Glutamatergic neuron (in vitro differentiated cells): ENCODE data around the gene TRDMT1. TPM values are rescaled to one million over a fixed set of nuclear protein-coding genes. Genes with fewer than 3 reads are reported as not detected.

ENCODE experiments used
- DNase-seq: peaks from one replicate; pipeline ENCODE4 v3.0.0; 2022
- H3K27ac Mint-ChIP-seq: one replicate; pipeline ENCODE4 v1.8.0; 2020; ENCODE audit warnings: mild to moderate bottlenecking, mixed read lengths, inconsistent platforms; ENCODE audit not compliant: unreplicated experiment
- H3K27me3 Mint-ChIP-seq: one replicate; pipeline ENCODE4 v1.8.0; 2020; ENCODE audit warnings: mild to moderate bottlenecking, moderate library complexity, mixed read lengths, inconsistent platforms; ENCODE audit not compliant: unreplicated experiment
- H3K36me3 Mint-ChIP-seq: one replicate; pipeline ENCODE4 v1.8.0; 2020; ENCODE audit warnings: mild to moderate bottlenecking, mixed read lengths, inconsistent platforms; ENCODE audit not compliant: unreplicated experiment
- H3K4me1 Mint-ChIP-seq: one replicate; pipeline ENCODE4 v1.8.0; 2020; ENCODE audit warnings: mild to moderate bottlenecking, low read depth, mixed read lengths, inconsistent platforms; ENCODE audit not compliant: unreplicated experiment
- H3K4me3 Mint-ChIP-seq: one replicate; pipeline ENCODE4 v1.8.0; 2020; ENCODE audit warnings: mild to moderate bottlenecking, mixed read lengths, inconsistent platforms; ENCODE audit not compliant: unreplicated experiment
- H3K9me3 Mint-ChIP-seq: one replicate; pipeline ENCODE4 v1.8.0; 2020; ENCODE audit warnings: mild to moderate bottlenecking, moderate library complexity, mixed read lengths, inconsistent platforms; ENCODE audit not compliant: unreplicated experiment
- CTCF ChIP-seq: fragments of 200-600 bp; sonication (generic); IDR thresholded peaks from one replicate; pipeline ENCODE4 v1.5.0; 2021; ENCODE audit not compliant: partially characterized antibody, unreplicated experiment
- total RNA-seq: library from RNA; stranded (reverse); fragmentation: NEBNext Ultra II Directional; extraction: Animal tissue kit (Norgen Biotek cat#: 25700); gene quantifications from one replicate; pipeline ENCODE4 v1.2.1, GENCODE V29; 2021; ENCODE audit not compliant: unreplicated experiment

Gene TRDMT1
- total RNA-seq, 1 donor from 2014 or later, result 8.9 TPM

GRCh38 chr10:17201794-17202116, 283 bp upstream of the TRDMT1 start:
- H3K36me3 Mint-ChIP-seq, result no peaks in the 10 kb centered on the region
- peak overlapping the region; percentile 94 for H3K4me3 Mint-ChIP-seq
- H3K9me3 Mint-ChIP-seq, result peaks cover 8% of the 10 kb centered on the region
- H3K4me1 Mint-ChIP-seq, result peaks cover 12% of the 10 kb centered on the region
- no peak for TF ChIP-seq CTCF
- DNase-seq, result no peak
- H3K27me3 Mint-ChIP-seq, result peaks cover 7% of the 10 kb centered on the region
- peak overlapping the region; percentile 95 for H3K27ac Mint-ChIP-seq

- Mint-ChIP-seq H3K4me1 (peaks cover 7% of the 10 kb centered on the region), H3K27me3 (peaks cover 3% of the 10 kb centered on the region), H3K9me3 (peaks cover 4% of the 10 kb centered on the region), H3K4me3 (peak overlapping the region; percentile 94), H3K27ac (peak overlapping the region; percentile 95), H3K36me3 (no peaks in the 10 kb centered on the region)
- no peak for DNase-seq
- no peak for TF ChIP-seq CTCF
Measured at GRCh38 chr10:17200001-17200911, 1.2 kb downstream of the TRDMT1 start.

- Mint-ChIP-seq H3K27ac (peak overlapping the region; percentile 36), H3K9me3 (peaks cover 4% of the 10 kb centered on the region), H3K27me3 (peaks cover 3% of the 10 kb centered on the region), H3K4me3 (peak overlapping the region; percentile 51), H3K36me3 (no peaks in the 10 kb centered on the region), H3K4me1 (peaks cover 7% of the 10 kb centered on the region)
- no peak for TF ChIP-seq CTCF
- no peak for DNase-seq
Measured at GRCh38 chr10:17199351-17199804, 2.1 kb downstream of the TRDMT1 start.

- TF ChIP-seq CTCF, result no peak
- no peak overlapping the region for H3K4me3 Mint-ChIP-seq
- H3K4me1 Mint-ChIP-seq, result peaks cover 4% of the 10 kb centered on the region
- no peak for DNase-seq
- peaks cover 2% of the 10 kb centered on the region for H3K27me3 Mint-ChIP-seq
- H3K9me3 Mint-ChIP-seq, result peaks cover 1% of the 10 kb centered on the region
- H3K27ac Mint-ChIP-seq, result no peak overlapping the region
- no peaks in the 10 kb centered on the region for H3K36me3 Mint-ChIP-seq
Measured at GRCh38 chr10:17196573-17196972, 4.9 kb downstream of the TRDMT1 start.

- no peak overlapping the region for H3K27ac Mint-ChIP-seq
- no peak for TF ChIP-seq CTCF
- no peaks in the 10 kb centered on the region for H3K36me3 Mint-ChIP-seq
- H3K4me3 Mint-ChIP-seq, result no peak overlapping the region
- peaks cover 1% of the 10 kb centered on the region for H3K27me3 Mint-ChIP-seq
- peaks cover 4% of the 10 kb centered on the region for H3K4me1 Mint-ChIP-seq
- no peaks in the 10 kb centered on the region for H3K9me3 Mint-ChIP-seq
- no peak for DNase-seq
Measured at GRCh38 chr10:17196045-17196444, 5.4 kb downstream of the TRDMT1 start.
